ENCODE data around the gene RHOU. TPM values are rescaled to one million over a fixed set of nuclear protein-coding genes. Genes with fewer than 3 reads are reported as not detected.

Gene RHOU
- total RNA-seq, 3 donors from 2014 or later (not counting 1 experiment from before 2014, with no cell fraction given), result 0.33 to 1.6 (median 0.82) TPM

GRCh38 chr1:228739826-228740225 lies 4.5 kb downstream of the RHOU start:
- no peak overlapping the region for H3K4me3 Mint-ChIP-seq
- H3K36me3 Mint-ChIP-seq, result no peaks in the 10 kb centered on the region
- no peak overlapping the region for H3K4me3 ChIP-seq (ENCODE audit: low read length)
- TF ChIP-seq, protein P1, sequence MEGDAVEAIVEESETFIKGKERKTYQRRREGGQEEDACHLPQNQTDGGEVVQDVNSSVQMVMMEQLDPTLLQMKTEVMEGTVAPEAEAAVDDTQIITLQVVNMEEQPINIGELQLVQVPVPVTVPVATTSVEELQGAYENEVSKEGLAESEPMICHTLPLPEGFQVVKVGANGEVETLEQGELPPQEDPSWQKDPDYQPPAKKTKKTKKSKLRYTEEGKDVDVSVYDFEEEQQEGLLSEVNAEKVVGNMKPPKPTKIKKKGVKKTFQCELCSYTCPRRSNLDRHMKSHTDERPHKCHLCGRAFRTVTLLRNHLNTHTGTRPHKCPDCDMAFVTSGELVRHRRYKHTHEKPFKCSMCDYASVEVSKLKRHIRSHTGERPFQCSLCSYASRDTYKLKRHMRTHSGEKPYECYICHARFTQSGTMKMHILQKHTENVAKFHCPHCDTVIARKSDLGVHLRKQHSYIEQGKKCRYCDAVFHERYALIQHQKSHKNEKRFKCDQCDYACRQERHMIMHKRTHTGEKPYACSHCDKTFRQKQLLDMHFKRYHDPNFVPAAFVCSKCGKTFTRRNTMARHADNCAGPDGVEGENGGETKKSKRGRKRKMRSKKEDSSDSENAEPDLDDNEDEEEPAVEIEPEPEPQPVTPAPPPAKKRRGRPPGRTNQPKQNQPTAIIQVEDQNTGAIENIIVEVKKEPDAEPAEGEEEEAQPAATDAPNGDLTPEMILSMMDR (IDR thresholded peaks at IDR 0.05), result no peak
- no peaks in the 10 kb centered on the region for H3K9me3 Mint-ChIP-seq
- intact Hi-C loops (cut with micrococcal nuclease), result no loop called here
- WGBS (ENCODE audit: insufficient coverage), result 95% methylated on average over 3 of the region's 4 CpGs
- H3K27ac Mint-ChIP-seq, result no peak overlapping the region
- H3K27me3 ChIP-seq (ENCODE audit: control insufficient read depth, insufficient read depth, low read length), result no peaks in the 10 kb centered on the region
- peaks cover under 1 to 12% of the 10 kb centered on the region in 2 donors for H3K4me1 Mint-ChIP-seq
- H3K4me1 ChIP-seq (ENCODE audit: control insufficient read depth, insufficient read depth, low read length), result peaks cover 22% of the 10 kb centered on the region
- H3K27ac ChIP-seq (ENCODE audit: low read length), result no peak overlapping the region
- no peaks in the 10 kb centered on the region for H3K9me3 ChIP-seq (ENCODE audit: control insufficient read depth, insufficient read depth, low read length)
- no peak for ATAC-seq
- peaks cover 16% of the 10 kb centered on the region for H3K36me3 ChIP-seq (ENCODE audit: control insufficient read depth, insufficient read depth, low read length)
- DNase-seq, result no peak
- H3K27me3 Mint-ChIP-seq (ENCODE audit: low read depth in 2 of 2), result peaks cover 5 to 13% of the 10 kb centered on the region in 2 donors

GRCh38 chr1:228740543-228741317 lies 5.5 kb downstream of the RHOU start:
- H3K27ac Mint-ChIP-seq, result no peak overlapping the region
- WGBS (ENCODE audit: insufficient coverage), result 90% methylated on average over 8 of the region's 8 CpGs
- peaks cover 20% of the 10 kb centered on the region for H3K4me1 ChIP-seq (ENCODE audit: control insufficient read depth, insufficient read depth, low read length)

GRCh38 chr1:228742281-228742860 lies 7.1 kb downstream of the RHOU start:
- Histone ChIP-seq H3K27ac (ENCODE audit: low read length) (no peak overlapping the region), H3K27me3 (ENCODE audit: control insufficient read depth, insufficient read depth, low read length) (no peaks in the 10 kb centered on the region), H3K36me3 (ENCODE audit: control insufficient read depth, insufficient read depth, low read length) (peaks cover 18% of the 10 kb centered on the region), H3K4me3 (ENCODE audit: low read length) (no peak overlapping the region), H3K9me3 (ENCODE audit: control insufficient read depth, insufficient read depth, low read length) (no peaks in the 10 kb centered on the region), H3K4me1 (ENCODE audit: control insufficient read depth, insufficient read depth, low read length) (peaks cover 14% of the 10 kb centered on the region)
- Mint-ChIP-seq H3K27me3 (ENCODE audit: low read depth in 2 of 2) (peaks cover 9 to 12% of the 10 kb centered on the region in 2 donors), H3K4me3 (no peak overlapping the region), H3K36me3 (no peaks in the 10 kb centered on the region), H3K4me1 (peaks cover 0 to 5% of the 10 kb centered on the region in 2 donors), H3K9me3 (no peaks in the 10 kb centered on the region), H3K27ac (no peak overlapping the region)
- 98% methylated on average over 6 of the region's 8 CpGs for WGBS (ENCODE audit: insufficient coverage)
- ATAC-seq (no peak), DNase-seq (no peak)
- intact Hi-C loops (cut with micrococcal nuclease), result no loop called here
- TF ChIP-seq, protein P1 (IDR thresholded peaks at IDR 0.05), result no peak

More at GRCh38 chr1:228740543-228741317, 5.5 kb downstream of the RHOU start:
- no peaks in the 10 kb centered on the region for H3K9me3 ChIP-seq (ENCODE audit: control insufficient read depth, insufficient read depth, low read length)
- H3K4me1 Mint-ChIP-seq, result peaks cover 0 to 11% of the 10 kb centered on the region in 2 donors
- peaks cover 5 to 12% of the 10 kb centered on the region in 2 donors for H3K27me3 Mint-ChIP-seq (ENCODE audit: low read depth in 2 of 2)
- H3K36me3 Mint-ChIP-seq, result no peaks in the 10 kb centered on the region
- DNase-seq (no peak), ATAC-seq (no peak)
- H3K27me3 ChIP-seq (ENCODE audit: control insufficient read depth, insufficient read depth, low read length), result no peaks in the 10 kb centered on the region
- H3K4me3 Mint-ChIP-seq, result no peak overlapping the region
- no peaks in the 10 kb centered on the region for H3K9me3 Mint-ChIP-seq
- TF ChIP-seq, protein P1 (IDR thresholded peaks at IDR 0.05), result no peak
- peaks cover 16% of the 10 kb centered on the region for H3K36me3 ChIP-seq (ENCODE audit: control insufficient read depth, insufficient read depth, low read length)
- intact Hi-C loops (cut with micrococcal nuclease), result no loop called here
- H3K27ac ChIP-seq (ENCODE audit: low read length), result no peak overlapping the region
- no peak overlapping the region for H3K4me3 ChIP-seq (ENCODE audit: low read length)
